Iris pigment epithelial cell (primary cell): ENCODE measurements around the gene PHYKPL.
A peak's percentile ranks its signal among the peaks of the same experiment; 100 is the strongest.

Experiments used
- DNase-seq: peaks from one replicate; pipeline ENCODE4 v3.0.0-alpha.2; 2011; ENCODE audit warnings: low read depth

Gene PHYKPL

DNA sequence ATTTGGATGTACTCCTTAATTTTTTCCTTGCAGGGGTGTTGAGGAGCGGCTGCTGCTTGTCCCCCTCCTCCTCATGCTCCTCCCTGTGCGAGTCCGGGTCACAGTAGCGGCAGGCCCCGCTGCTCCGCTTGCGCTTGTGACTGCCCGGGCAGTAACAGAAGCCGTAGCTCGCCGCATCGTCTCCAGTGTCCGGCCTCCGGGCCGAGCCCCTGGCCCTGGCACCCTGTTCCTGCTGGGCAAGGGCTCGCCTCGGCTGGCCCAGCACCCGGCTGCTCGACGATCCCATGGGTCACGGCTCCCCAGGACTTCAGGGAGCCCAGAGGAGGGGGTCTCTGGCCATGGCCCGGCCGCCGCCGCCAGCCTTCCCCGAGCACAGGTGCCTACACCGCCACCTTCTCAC, 45.6 kb downstream of the PHYKPL start, which contains the start of gene GMCL2:
GMCL2 (minus strand) TSS at position 358 of the 400 bp plus-strand sequence; CDS start at position 286, 72 bp downstream.
- DNase-seq = no peak

GRCh38 chr5:178186427-178186826, 46.2 kb downstream of the PHYKPL start:
- peak; percentile 28 for DNase-seq

- DNase-seq = no peak
Measured at GRCh38 chr5:178182158-178182876, 50.3 kb downstream of the PHYKPL start.

GRCh38 chr5:178180141-178180863, 52.3 kb downstream of the PHYKPL start:
- no peak for DNase-seq

- no peak for DNase-seq
Measured at GRCh38 chr5:178177569-178177968, 55.0 kb downstream of the PHYKPL start.

DNA sequence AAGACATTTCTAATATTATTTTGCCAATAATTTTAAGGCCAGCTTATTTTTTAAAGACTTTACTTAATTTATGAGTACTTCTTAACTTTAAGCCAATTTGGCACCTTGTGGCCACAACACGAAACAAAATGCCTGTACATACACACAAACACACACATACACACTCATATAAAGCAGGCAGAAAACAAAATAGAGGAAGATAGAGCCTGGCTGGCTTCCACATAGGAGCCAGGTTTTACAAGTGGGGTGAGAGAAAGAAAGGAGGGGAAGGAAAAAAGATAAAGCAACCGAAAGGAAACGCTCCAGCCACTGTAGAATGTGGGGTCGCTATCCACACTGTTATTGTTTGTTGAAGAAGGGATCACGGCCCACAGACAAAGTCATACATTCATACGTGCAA, 55.8 kb downstream of the PHYKPL start:
- DNase-seq = no peak

- no peak for DNase-seq
Measured at GRCh38 chr5:178174456-178174855, 58.1 kb downstream of the PHYKPL start.

DNA sequence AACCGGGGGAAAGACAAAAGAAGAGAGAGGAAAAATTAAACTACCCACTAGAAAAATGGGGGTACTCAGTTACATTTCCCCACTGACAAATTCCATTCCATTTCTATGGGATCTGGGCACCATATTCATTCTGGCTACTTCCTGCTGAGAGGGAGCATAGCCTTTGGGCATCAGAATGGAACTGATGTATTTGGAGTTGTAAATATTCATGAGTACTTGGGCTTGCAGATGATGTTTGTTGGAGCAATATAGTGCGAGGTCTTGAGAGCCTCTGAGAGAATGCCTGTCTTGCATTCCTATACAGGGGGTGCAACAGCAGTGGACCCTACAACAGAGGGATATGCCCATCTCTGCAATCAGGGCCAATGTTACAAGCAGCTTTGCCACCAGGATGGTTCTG, 62.1 kb downstream of the PHYKPL start:
- no peak for DNase-seq

GRCh38 chr5:178165581-178165980, 67.0 kb downstream of the PHYKPL start:
- DNase-seq = no peak

- DNase-seq = peak; percentile 51
Measured at GRCh38 chr5:178163772-178164735, 68.5 kb downstream of the PHYKPL start.

- DNase-seq = no peak
Measured at GRCh38 chr5:178162481-178162880, 70.1 kb downstream of the PHYKPL start.

DNA sequence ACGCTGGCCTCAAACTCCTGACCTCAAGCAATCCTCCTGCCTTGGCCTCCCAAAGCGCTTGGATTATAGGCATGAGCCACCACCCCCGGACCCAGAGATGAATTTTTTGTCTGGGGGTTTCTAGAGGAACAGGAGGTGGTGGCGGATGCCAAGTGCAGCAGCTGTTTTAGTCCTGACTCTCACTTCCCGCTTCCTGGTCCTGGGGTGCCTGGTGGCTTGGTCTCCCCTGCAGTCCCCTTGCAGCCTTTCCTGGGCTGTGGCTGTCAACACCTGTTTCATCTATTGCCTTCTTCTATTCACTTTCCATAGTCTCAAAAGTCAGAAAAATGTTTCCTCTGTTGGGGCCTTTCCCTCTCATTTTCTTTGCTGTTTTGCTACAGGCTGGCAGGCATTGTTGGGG, 72.4 kb downstream of the PHYKPL start:
- DNase-seq = no peak
